ENCODE results near the gene QRFPR.
"Not testable (repeated sequence)": the region's sequence is repeated elsewhere in the genome, so short reads cannot be mapped to it uniquely, and the experiment has no call there.

Gene QRFPR

DNA sequence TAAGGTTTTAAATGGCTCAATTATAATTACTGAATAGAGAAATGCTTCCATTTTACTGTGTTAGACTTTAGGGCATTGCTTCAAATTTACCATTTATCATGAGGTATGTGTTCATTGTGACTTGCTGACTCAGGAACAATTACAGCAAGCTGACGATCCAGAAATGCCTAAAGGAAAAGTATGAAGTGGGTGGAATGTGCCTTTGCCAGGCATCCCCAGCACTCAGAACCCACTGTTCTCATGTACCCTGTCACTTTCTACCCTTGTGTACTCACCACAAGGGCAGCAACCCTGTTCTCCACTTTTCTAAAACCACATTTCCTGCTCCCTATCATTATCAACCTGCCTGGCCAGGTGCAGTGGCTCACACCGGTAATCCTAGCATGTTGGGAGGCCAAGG, 41.5 kb downstream of the QRFPR start:
- DNase-seq, result peak; percentile 54

GRCh38 chr4:121338518-121338917, 42.3 kb downstream of the QRFPR start:
- DNase-seq, result no peak

GRCh38 chr4:121336706-121337105, 44.1 kb downstream of the QRFPR start:
- no peak for DNase-seq

DNA sequence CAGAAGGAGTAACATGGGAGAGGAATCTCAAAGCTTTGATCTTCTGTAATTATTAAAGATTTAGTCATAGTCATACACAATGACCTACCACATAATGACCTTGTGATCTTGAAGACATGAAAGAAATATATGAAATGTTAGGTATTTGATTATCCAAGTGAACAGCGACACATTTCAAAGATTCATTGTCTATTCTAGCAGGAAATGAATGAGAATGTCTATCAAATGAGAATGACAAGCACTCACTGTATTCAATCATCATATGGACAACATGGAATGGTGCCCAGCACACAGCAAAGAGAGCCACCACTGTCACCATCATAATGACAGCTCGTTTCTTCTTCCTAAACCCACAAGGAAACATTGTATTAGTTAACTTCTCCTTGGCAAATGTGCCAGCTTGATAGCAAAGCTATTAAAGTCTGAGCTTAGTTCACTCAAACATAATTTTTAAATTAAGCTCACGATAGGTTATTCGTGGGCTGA, 50.6 kb downstream of the QRFPR start:
- DNase-seq, result no peak

DNA sequence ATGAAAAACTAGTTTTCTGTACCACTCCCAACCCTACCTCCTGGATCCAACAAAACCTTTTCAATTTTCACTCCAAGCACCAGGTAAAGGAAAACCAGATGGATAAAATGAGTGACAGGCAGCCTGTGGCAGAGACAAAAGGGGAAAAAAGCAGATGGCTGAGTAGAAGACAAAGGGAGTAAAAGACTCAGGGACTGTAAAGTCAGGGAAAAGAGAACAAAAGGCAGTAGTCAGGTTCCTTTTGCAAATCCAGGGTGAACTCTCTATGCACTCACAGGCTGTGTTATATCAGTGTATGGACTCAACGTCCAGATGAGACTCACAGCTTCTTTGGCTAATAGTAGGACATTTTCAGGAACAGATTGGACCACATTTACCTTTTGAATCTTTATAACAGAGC, 54.2 kb downstream of the QRFPR start:
- DNase-seq, result no peak

DNA sequence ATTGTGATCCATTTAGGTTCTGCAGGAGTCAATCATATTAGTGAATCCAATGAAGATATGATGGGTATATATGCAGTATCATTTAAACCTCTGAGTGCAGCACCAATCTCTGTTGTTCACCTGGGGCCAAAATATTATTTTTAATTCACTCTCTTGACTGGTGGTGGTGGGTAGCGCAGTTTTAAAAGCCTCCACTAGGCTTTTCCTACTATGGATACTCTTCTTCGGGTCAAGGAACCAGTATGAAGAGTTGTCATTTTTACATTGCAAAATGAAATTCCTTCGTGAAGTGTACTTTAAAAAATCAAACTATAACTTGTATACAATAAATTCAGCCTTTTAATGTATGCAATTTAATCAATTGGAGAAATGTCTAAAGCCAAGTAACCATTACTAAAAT, 56.5 kb downstream of the QRFPR start:
- DNase-seq, result no peak

DNA sequence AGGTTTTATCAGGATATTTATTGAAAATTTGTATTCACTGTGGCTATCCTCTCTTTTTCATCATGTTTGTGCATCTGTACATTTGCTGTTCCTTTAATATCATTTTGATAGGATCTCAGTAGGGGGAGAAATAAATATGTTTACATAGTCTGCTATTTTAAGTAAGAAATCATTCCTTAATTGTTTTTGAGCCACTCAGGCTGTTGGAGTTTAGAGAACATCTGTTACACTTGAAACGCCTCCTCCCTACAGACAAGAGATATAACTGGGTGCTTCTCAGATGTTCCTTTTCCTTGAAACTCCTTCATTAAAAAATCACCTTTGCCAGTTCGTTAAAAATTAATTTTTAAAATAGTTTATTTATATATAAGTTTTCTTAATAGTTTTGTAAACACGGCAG, 59.4 kb downstream of the QRFPR start:
- DNase-seq, result no peak

DNA sequence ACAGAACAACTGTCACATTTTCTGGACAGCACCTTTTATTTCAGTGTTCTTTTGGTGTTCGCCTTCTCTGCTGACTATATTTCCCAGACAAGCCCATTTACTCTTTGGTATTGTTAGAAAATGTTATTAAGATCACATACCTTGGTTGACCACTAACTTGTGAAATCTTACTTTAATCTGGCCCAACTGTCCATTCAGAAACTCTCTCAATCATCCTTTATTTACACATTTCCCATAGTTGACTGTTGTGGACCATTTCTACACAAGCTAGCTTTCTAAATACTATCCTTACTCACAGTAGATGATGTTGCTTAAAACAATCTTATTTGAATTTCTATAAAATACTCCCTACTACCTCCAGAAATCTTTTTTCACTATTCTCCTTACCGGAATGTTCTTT, 64.7 kb downstream of the QRFPR start:
- no peak for DNase-seq

GRCh38 chr4:121313430-121313829, 67.4 kb downstream of the QRFPR start:
- DNase-seq, result not testable (repeated sequence)

DNA sequence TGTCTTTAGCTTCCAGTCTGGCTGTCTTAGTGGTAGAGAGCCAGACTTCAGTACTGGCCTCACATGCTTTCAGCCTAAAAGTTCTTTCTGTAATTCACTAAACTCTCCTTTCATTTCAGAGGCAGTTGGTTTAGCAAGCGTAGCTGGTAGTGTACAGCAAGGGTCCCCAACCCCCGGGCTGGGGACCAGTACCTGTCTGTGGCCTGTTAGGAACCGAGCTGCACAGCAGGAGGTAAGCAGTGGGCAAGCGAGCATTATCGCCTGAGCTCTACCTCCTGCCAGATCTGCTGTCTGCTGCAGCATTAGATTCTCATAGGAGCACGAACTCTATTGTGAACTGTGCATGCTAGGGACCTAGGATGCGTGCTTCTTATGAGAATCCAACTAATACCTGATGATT, 72.0 kb downstream of the QRFPR start:
- DNase-seq, result peak; percentile 54

DNA sequence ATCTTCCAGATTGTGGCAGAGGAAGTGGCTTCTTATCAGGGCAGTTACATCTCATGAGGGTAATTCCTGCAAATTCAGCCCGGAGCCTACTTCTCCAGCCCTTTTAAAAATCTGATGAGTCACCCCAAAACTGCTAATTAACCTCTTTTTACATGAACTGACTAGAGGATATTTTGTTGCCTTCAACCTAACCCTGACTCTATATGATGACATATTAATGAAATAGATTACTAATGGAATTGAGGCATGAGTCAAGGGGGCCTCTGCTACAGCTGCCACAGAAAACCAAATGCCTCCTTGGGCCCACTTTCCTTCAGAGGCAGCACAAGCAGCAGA, 72.5 kb downstream of the QRFPR start:
- DNase-seq, result peak; percentile 53

DNA sequence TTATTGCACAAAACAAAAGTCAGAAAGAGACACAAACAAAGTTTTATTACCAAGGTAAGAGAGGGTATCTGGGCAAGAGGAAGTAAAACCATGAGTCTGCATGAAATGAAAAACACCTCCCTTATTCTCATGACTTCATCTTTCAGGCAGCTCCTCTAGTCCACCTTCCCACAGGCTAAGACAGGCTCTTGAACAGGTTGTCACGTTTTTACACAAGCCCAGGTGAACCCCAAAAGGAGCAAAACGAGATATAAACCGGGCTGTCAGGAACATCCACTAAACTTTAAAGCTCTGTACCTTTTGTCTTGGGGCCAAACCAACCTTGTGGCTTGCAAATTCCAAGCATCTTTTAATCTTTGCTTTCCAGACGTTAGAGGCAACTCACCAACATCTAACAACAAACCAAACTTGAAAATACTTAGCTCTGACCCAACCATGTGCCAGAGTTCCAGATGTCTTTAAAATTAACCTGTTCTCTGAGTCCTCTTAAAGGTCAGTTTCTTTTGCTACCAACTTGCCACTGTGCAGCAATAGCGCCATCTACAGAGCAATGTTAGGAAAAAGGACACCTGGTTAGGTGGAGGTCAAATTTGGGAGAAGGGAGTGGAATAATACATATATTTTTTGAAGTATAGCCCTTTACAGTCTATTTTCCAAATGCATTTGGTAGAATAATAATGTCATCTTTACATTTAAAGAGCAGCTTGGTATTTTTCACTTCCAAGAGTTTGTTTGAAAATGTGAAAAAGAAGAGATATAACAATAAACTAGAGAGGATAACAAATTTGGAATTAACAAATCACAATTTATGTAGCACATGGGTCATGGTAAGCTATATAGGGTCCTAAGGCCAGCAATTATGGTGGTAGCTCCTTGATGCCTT, 73.1 kb downstream of the QRFPR start:
- DNase-seq, result peak; percentile 70

GRCh38 chr4:121306931-121307330, 73.9 kb downstream of the QRFPR start:
- no peak for DNase-seq

DNA sequence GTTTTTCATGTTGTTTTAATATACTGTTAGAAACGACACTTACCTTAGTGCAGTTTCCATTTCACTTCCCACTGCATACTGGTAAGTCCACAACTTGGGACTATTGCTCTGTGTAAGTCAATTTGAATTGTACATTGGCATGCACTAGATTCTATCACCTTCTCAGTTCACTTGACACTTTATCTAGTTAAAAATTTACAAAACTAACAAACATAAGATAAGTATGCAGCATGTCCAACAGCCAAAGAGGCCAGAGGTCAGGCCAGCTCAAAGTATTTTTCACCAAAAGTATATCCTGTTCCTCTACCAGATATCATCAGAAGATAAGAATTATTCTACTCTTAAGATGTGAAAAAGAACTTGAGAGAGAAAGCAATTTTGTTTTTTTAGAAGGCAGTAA, 75.9 kb downstream of the QRFPR start:
- DNase-seq, result no peak

- no peak for DNase-seq
Measured at GRCh38 chr4:121299367-121299766, 81.5 kb downstream of the QRFPR start.

DNA sequence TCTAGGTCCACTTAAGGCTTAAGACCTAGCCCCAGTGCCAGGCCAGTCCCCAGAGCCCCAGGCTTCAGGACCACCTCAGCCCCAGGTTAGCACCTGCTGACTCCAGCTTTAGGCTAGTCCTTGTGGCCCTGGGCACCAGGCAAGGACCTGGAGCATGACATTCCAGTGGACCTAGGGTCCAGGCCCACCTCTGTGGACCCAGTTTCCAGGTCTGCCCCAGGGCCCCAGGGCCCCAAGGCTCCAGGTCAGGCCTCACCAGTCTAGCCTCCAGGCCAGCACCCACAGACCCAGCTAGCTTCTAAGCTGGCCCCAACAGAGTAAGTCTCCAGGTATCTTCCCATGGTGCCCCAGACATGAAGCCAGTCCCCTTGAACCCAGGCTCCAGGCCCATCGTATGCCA, 97.5 kb downstream of the QRFPR start:
- DNase-seq, result no peak

DNA sequence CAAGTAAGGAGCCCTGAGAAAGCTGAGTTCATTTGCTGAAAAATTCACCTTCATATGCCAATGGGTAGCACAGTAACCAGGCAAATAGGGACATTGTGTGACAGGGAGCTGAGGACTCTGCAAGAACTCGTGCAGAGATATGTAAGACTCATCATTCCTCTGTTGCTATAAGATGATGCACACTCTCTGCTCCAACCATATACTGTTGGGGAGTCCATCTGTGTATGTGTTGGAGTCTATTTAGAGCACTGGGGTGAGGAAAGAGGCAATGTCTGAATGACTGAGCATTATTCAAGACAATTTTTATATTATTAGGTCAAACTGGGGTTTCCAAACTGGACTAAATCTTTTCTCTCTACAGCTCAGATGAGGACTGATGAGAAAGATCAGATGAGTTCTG, 100.4 kb downstream of the QRFPR start:
- DNase-seq, result no peak

- no peak for DNase-seq
Measured at GRCh38 chr4:121278811-121279368, 101.9 kb downstream of the QRFPR start.
